Tibial nerve (tissue), 4 donors: ENCODE results near the gene ISOC2. TPM values are rescaled to one million over a fixed set of nuclear protein-coding genes. Genes with fewer than 3 reads are reported as not detected.

Source experiments
- DNase-seq, 2 donors: peaks; one replicate each; pipeline ENCODE4 v3.0.0-alpha.2; 2019; ENCODE audit warnings: low spot score in 2 of 2
- H3K27ac ChIP-seq, 4 donors: fragments of 200-600 bp; sonication (generic) in 3 of 4; one replicate each; pipeline ENCODE4 v1.5.1; 2017 to 2019; ENCODE audit warnings: mild to moderate bottlenecking in 1 of 4
- H3K27me3 ChIP-seq, 2 donors: fragments of 200-600 bp; sonication (generic) in 1 of 2; one replicate each; pipeline versions ENCODE4 v1.5.1 to v1.6.0; 2017 to 2019
- H3K36me3 ChIP-seq, 3 donors: fragments of 200-600 bp; sonication (generic); one replicate each; pipeline ENCODE4 v1.5.1; 2018 to 2019
- H3K4me1 ChIP-seq, 4 donors: fragments of 200-600 bp; sonication (generic) in 3 of 4; one replicate each; pipeline ENCODE4 v1.5.1; 2017 to 2019
- H3K4me3 ChIP-seq, 4 donors: fragments of 200-600 bp; sonication (generic) in 3 of 4; one replicate each; pipeline ENCODE4 v1.5.1; 2017 to 2019; ENCODE audit warnings: mild to moderate bottlenecking in 1 of 4, moderate library complexity in 1 of 4
- H3K9me3 ChIP-seq, 4 donors: fragments of 200-600 bp; sonication (generic) in 3 of 4; one replicate each; pipeline ENCODE4 v1.5.1; 2017 to 2019
- CTCF ChIP-seq, 5 experiments: fragments of 200-600 bp in 3 of 5; fragments of 450-650 bp in 2 of 5; sonication (generic) in 3 of 5; IDR thresholded peaks; one replicate each; pipeline ENCODE4 v1.5.1; 2016 to 2019; ENCODE audit warnings: antibody characterized with exemption in 5 of 5, mild to moderate bottlenecking in 3 of 5, moderate library complexity in 2 of 5
- EP300 ChIP-seq, 2 donors: sonication (generic); formaldehyde crosslinking; IDR thresholded peaks; one replicate each; pipeline ENCODE4 v1.6.1; 2017; ENCODE audit warnings: antibody characterized with exemption in 2 of 2, mild to moderate bottlenecking in 1 of 2
- POLR2A ChIP-seq, 2 donors: fragments of 450-650 bp; IDR thresholded peaks; one replicate each; pipeline ENCODE4 v1.6.1; 2017; ENCODE audit warnings: antibody characterized with exemption in 2 of 2, mild to moderate bottlenecking in 2 of 2, moderate library complexity in 2 of 2
- WGBS, 2 donors: methylation state at CpG; one replicate each; pipeline ENCODE4 v1.1.5; 2018; 5-methylcytosine and 5-hydroxymethylcytosine counted together
- total RNA-seq, 4 donors: library from RNA; depleted of rRNA; stranded (reverse); fragments of >200 nt; gene quantifications; one replicate each; pipeline ENCODE4 v1.1.0, GENCODE V29; 2016

ISOC2 gene
- total RNA-seq, 4 donors from 2014 or later, result 38.0 to 80.4 (median 65.9) TPM

- DNase-seq, result no peak
- no peaks in the 10 kb centered on the region for H3K27me3 ChIP-seq
- WGBS, 2 donors, result 71 to 73% methylated on average over 8 to 15 of the region's 21 CpGs
- H3K27ac ChIP-seq, result peak overlapping the region; percentile 69 to 97 (median 82)
- no peaks in the 10 kb centered on the region for H3K36me3 ChIP-seq
- H3K4me3 ChIP-seq, result no peak overlapping the region
- peaks cover 0 to 99% (median 39%) of the 10 kb centered on the region in 4 donors for H3K4me1 ChIP-seq
- no peaks in the 10 kb centered on the region for H3K9me3 ChIP-seq
- no peak for TF ChIP-seq POLR2A (IDR thresholded peaks at IDR 0.05)
- no peak for TF ChIP-seq EP300 (IDR thresholded peaks at IDR 0.05)
- no peak for TF ChIP-seq CTCF (IDR thresholded peaks at IDR 0.05)
Observed at GRCh38 chr19:55489711-55490477, 28.5 kb upstream of the ISOC2 start.

- Histone ChIP-seq H3K4me1 (peaks cover 0 to 99% (median 46%) of the 10 kb centered on the region in 4 donors), H3K36me3 (no peaks in the 10 kb centered on the region), H3K27me3 (no peaks in the 10 kb centered on the region), H3K9me3 (no peaks in the 10 kb centered on the region), H3K4me3 (no peak overlapping the region), H3K27ac (peak overlapping the region; percentile 69 to 97 (median 82))
- TF ChIP-seq CTCF (IDR thresholded peaks at IDR 0.05), result no peak
- no peak for TF ChIP-seq EP300 (IDR thresholded peaks at IDR 0.05)
- no peak for TF ChIP-seq POLR2A (IDR thresholded peaks at IDR 0.05)
- WGBS, 2 donors, result 69% methylated on average over 24 of the region's 36 CpGs; no CpG with 5 or more reads in 1 of the 2 donors
- no peak for DNase-seq
Observed at GRCh38 chr19:55488986-55489710, 27.7 kb upstream of the ISOC2 start.

- WGBS, 2 donors, result 4 to 12% methylated on average over 10 to 20 of the region's 21 CpGs
- no peak for DNase-seq
- peaks cover 0 to 8% (median 0%) of the 10 kb centered on the region in 3 donors for H3K36me3 ChIP-seq
- no peaks in the 10 kb centered on the region for H3K27me3 ChIP-seq
- TF ChIP-seq POLR2A (IDR thresholded peaks at IDR 0.05) (no peak), EP300 (IDR thresholded peaks at IDR 0.05) (no peak), CTCF (IDR thresholded peaks at IDR 0.05) (no peak)
- no peak within 1 kb of the TSS for H3K4me3 ChIP-seq
- no peaks in the 10 kb centered on the region for H3K9me3 ChIP-seq
- peak within 1 kb of the TSS; percentile 71 to 97 (median 90) for H3K27ac ChIP-seq
- peaks cover 0 to 92% (median 45%) of the 10 kb centered on the region in 4 donors for H3K4me1 ChIP-seq
Observed at GRCh38 chr19:55487924-55488687, 26.7 kb upstream of the ISOC2 start, which contains the start of gene SSC5D. SSC5D (plus strand) TSS chr19:55488436; CDS start chr19:55488590, 154 bp downstream.

GRCh38 chr19:55486971-55487923 lies 25.8 kb upstream of the ISOC2 start:
- Histone ChIP-seq H3K36me3 (peaks cover 0 to 16% (median 0%) of the 10 kb centered on the region in 3 donors), H3K4me1 (peaks cover 0 to 85% (median 45%) of the 10 kb centered on the region in 4 donors), H3K27ac (peak overlapping the region; percentile 68 to 97 (median 90)), H3K27me3 (no peaks in the 10 kb centered on the region), H3K9me3 (no peaks in the 10 kb centered on the region), H3K4me3 (no peak overlapping the region)
- WGBS, 2 donors, result 20 to 24% methylated on average over 18 to 26 of the region's 27 CpGs
- TF ChIP-seq EP300 (IDR thresholded peaks at IDR 0.05) (peak in 1 of 2 donors; percentile 46), CTCF (IDR thresholded peaks at IDR 0.05) (no peak), POLR2A (IDR thresholded peaks at IDR 0.05) (peak in 1 of 2 donors; percentile 5)
- peak; percentile 57 to 74 for DNase-seq
